ENCODE measurements around the gene HOXA11.

The HOXA11 gene

DNA sequence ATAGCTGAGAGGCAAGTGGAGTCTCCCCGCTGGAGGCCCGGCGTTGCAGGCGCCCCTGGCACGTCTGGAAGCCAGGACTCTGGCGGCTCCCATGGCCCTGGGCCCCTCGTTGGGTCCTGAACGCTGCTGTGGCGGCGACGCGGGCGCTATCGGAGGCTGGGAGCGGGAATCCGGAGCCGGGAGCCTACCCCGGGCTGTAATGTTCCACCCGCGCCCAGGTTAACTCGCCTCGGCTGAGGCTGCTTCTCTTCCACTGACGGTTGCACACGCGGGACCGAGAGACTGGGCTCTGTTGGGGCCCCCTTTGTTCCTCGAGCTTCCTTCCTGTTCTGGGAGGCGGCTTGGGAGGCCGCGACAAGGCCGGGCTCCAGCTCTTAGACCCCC, 40.3 kb downstream of the HOXA11 start:
- DNase-seq: no peak

DNA sequence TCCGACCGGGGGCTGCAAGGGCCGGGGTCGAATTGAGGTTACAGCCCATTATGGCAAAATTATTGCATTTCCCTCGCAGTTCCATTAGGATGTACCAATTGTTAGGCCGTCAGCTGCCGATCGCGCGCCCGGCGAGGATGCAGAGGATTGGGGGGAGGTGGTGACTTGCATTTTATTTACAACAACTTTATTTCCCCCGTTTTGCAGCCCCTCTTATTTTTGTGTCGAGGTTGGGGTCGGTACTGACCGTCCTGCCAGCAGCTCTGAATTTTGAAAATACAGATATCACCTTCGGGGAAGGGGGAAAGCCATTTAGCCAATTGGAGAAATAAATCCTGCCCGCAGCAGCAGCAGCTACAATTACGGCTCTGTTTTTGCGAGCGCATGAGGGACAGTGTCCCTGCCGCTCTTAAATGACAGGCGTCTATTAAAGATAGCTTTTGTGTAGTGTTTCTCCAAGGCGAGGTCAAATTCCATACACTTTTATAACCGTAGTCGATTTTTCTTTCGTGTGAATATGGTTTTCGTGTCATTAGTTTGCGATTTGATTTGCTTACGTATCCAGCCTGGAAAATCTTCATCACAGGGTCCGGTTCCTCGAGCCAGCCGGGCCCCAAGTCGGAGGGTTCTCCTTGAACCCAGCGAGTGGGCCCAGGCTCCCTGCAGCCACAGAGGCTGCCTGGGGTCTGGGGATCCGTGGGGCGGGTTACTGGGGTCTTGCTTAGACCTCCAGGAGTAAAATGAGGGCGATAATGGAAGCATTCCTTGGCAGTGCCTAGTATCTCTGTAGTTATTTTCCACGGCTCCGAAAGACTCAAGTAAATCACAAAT, 40.9 kb downstream of the HOXA11 start:
- DNase-seq: no peak

DNA sequence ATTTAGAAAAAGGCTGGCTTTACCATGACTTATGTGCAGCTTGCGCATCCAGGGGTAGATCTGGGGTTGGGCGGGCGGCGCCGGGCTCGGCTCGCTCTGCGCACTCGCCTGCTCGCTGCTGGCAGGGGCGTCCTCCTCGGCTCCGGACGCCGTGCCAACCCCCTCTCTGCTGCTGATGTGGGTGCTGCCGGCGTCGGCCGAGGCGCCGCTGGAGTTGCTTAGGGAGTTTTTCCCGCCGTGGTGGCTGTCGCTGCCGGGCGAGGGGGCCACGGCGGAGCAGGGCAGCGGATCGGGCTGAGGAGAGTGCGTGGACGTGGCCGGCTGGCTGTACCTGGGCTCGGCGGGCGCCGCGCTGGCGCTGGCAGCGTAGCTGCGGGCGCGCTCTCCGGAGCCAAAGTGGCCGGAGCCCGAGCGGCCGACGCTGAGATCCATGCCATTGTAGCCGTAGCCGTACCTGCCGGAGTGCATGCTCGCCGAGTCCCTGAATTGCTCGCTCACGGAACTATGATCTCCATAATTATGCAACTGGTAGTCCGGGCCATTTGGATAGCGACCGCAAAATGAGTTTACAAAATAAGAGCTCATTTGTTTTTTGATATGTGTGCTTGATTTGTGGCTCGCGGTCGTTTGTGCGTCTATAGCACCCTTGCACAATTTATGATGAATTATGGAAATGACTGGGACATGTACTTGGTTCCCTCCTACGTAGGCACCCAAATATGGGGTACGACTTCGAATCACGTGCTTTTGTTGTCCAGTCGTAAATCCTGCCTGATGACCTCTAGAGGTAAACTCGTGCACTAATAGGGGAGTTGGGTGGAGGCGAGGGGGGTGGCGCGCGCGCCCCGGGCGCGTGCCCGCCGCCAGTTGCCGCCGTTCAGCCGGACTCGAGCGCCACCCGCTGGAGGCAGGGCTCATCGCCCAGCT, 41.7 kb downstream of the HOXA11 start, which contains the start of gene HOXA5:
HOXA5 (minus strand) TSS at position 659 of the 927 bp plus-strand sequence; CDS start at position 585, 74 bp downstream.
- DNase-seq: peak; percentile 76

- no peak for DNase-seq
Observed at GRCh38 chr7:27142580-27143022, 42.4 kb downstream of the HOXA11 start.

DNA sequence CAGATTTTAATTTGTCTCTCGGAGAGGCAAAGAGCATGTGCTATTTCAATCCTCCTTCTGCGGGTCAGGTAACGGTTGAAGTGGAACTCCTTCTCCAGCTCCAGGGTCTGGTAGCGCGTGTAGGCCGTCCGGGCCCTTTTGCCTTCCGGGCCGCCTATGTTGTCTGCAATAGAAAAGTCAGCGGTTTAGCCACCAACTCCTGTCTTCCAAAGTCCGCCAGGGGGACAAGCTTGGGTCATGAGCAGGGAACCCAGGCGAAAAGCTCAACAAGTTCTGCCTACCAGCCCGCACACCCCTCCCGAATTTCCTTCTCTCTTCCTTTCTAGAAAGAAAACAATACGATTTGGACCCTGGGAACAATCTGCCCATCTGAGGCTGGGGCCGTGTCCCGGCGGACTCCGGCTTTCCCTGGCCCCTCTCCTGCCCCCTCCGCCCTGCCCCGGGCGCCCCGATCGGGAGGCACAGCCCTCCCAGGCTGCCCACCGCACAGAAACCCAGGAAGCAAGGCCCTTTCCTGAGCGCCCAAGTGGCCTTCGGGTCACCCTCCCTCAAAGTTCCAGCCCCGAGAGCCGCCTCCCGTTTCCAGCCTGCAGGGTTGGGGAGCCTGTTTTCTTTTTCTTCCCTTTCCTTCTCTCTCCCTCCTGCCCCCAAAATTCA, 43.0 kb downstream of the HOXA11 start:
- no peak for DNase-seq

GRCh38 chr7:27141137-27141922, 43.7 kb downstream of the HOXA11 start:
- no peak for DNase-seq

- DNase-seq: no peak
Observed at GRCh38 chr7:27140126-27140857, 44.7 kb downstream of the HOXA11 start.

DNA sequence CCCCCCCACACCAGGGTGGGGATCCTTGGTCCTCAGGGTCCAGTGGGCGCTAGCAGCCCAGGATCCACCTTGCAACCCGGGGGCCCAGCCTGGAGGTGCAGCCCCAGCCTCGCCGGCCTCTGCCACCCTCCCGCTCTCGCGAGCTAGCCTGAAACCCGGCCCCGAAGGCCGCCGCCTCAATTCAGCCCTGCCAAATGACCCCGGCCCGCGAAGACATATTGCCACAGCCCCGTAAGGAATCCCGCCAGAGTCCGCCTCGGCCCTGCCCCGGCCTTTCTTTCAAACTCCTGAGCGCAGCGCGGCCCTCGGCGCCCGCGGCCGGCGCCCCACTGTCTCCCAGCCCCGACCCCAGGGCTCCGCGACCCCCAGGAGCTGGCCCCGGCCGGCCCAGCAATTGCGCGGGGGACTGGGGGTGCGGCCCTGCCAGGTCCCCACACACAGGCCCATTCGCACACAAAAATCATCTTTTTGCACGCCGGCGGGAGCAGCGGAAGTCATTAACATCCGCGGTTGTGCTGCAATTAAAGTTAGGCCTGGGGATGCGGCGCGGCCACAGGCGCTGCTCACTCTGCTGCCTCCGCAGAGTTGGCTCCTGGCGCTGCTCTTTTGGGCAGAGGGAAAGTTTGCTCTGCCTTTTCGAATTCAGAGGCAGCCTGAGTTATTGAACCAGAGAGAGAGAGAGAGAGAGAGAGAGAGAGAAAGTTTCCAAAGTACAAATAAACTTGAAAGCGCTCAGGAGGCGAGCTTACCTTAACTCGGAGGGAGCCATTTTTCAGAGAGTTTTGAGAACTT, 45.5 kb downstream of the HOXA11 start:
- no peak for DNase-seq

DNA sequence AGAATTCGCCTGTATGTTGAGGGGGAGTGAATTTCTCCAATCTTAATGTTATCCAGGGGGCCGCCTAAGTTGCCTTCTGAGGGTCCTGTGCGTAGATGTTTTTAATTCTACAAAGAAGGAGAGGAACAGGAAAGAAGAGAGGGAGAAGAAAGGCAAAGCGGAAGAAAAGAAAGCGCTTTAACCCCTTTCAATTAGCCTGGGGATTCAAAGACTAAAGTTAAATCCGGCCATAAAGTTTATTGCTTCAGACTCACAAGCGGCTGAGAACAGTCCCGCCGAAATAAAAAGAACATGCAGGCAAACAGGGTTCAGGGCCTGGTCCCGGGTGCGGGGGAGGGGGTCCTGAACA, 46.1 kb downstream of the HOXA11 start:
- DNase-seq: no peak

DNA sequence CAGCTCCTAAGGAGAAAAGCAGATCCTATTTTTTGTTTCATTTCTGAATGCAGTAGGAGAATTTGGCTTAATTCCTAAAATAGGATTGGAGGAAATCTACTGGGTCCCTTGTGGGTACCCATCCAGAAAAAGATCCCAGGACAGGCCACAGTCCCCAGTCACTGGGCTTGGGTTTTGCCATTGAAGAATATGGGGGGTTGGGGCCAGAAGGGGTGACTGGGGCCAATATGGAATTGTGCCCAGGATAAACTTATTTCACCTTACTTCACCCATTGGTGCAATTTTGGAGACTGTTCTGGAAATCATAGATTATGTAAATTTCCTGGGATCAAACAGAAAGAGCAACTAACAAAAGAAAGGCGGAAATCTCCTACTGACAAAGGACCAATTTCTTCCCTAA, 46.6 kb downstream of the HOXA11 start:
- DNase-seq: no peak

DNA sequence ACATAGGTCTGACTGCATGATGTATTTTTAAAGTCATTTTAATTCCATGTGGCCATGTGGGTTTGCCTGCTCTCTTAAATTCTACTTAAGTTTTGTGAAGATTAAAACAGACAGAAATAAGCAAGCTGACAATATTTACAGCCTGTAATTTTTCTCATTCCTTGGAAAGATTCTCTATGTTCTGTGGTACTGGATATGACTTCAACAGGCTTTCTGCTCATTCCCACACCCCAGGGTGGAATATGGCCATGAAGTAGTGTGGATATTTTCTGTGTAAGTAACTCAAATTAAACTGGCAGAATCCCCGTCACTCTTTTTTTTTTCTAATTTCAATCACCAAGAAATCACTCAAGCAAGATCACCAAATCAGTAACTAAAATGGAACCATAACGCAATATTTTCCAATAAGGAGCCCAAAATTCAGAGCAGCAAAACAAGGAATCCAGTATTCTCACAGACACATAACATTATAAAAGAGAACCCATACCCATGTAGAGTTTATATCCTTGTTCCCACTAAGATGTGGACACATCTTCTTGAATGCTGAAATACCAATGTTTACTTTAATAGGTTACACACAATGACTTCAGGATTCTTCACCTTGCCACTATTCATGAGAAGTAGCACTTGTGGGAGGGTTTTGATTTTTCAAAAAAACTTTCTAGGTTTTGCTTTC, 47.3 kb downstream of the HOXA11 start:
- no peak for DNase-seq

DNA sequence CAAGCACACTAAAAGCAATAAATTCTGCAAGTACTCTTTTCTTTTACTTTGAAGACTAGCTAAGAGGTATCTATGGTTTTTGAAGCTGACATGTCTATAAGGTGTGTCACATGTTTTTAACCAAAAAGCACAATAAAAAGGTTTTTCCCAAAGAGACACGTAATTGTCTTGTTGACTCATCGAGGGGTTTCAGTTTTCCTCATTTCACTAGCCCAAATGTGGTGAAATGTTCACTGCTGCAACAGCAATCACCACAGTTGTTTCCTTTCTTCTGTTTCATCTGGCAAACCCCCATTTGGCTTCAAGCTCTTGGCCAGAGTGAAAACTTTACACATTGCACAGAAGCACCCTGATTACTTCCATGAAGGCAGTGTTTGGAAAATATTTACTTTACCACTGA, 50.6 kb downstream of the HOXA11 start:
- DNase-seq: peak; percentile 5

DNA sequence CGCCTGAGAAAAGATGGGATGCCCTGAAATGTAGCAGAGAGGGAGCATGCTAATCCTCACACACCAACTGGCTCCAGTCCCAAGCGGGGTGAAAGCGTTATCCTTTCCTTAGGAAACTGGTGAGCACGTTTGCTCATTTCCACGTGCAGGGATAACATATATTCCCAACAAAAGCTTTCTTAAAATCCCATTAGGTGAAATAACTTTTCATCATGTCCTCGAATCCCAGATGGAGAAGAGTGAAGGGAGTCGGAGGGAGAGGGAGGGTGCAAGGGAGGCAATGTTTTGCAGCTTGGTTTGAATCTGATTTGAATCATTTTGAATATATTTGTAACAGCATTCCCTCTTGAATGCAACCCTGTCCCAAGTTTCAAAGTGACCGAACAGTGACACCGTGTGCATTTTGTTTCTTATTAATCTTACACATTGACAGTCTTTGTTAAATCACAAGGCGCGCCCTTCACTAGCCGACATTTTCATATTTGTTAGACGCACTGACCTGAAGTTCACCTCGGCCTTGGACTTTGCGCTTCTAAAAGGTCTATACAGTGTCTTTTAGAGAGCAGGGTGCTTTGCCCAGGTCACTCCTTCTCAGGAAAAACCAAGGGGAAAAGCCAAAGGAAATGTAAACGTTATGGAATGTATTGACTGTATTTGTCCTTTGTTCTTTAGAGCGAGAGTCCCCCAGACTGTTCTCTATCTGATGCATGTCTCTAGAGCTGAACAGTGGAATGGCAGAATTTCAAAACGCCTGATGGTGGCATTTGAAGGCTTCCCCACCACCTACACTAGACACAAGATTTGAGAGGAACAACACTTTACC, 51.4 kb downstream of the HOXA11 start:
- DNase-seq: no peak

- no peak for DNase-seq
Observed at GRCh38 chr7:27132978-27133377, 52.1 kb downstream of the HOXA11 start.

DNA sequence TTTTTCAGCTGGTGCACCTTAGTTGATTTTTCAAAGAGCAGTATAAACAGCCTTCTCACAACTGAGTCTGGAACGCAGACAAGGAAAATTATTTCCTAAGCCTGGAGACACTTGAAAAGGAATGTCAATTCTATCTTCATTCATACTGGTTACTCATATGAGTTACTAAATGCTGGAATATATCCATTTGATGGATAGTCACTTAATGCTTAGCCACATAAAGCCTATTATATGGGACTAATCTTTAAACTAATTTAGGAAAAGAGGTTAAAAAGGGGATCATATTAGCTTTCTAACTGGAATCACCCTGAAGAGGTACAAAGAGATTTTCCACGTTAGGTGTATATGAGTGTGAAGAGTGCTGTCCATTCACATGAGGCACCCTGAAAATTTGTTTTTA, 52.8 kb downstream of the HOXA11 start:
- DNase-seq: no peak

- DNase-seq: no peak
Observed at GRCh38 chr7:27131390-27131819, 53.6 kb downstream of the HOXA11 start.
